NCI-H82 (cell line): ENCODE data around the gene VAT1L.
A peak's percentile ranks its signal among the peaks of the same experiment; 100 is the strongest.

ENCODE experiments used
- DNase-seq: peaks from one replicate; lab custom pipeline; 2025; lab: John Stamatoyannopoulos, UW

Gene VAT1L

GRCh38 chr16:77993111-77993985 lies 205.0 kb downstream of the VAT1L start:
- peak; percentile 84 for DNase-seq

DNA sequence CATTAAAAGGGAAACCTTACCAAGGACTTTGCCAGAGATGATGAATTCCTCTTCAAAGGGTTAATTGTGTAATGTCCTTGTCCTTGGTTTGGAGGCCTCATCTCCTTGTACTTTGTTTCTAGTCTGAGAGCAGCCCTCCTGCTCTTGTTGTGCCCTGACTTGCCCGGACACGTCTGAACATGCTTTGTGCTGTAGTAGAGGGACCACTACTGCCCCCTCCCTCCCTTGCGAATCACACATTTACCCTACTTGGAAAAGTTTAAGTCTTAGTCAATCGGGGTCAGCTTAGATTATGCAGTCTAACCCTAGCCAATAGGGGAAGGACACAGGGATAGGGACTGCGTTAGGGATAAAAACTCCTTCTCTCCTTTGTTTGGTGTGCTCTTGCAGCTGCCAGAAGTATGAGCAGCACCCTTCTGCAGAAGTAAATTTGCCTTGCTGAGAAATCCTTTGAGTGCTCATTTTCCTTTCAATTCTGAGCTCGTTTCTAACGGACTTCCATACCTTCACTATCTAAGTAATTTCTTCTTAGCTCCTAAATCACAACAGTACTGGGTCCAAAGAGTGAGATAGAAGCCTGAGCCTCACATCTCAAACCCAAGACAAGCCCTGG lies 207.6 kb downstream of the VAT1L start:
- DNase-seq = no peak

DNA sequence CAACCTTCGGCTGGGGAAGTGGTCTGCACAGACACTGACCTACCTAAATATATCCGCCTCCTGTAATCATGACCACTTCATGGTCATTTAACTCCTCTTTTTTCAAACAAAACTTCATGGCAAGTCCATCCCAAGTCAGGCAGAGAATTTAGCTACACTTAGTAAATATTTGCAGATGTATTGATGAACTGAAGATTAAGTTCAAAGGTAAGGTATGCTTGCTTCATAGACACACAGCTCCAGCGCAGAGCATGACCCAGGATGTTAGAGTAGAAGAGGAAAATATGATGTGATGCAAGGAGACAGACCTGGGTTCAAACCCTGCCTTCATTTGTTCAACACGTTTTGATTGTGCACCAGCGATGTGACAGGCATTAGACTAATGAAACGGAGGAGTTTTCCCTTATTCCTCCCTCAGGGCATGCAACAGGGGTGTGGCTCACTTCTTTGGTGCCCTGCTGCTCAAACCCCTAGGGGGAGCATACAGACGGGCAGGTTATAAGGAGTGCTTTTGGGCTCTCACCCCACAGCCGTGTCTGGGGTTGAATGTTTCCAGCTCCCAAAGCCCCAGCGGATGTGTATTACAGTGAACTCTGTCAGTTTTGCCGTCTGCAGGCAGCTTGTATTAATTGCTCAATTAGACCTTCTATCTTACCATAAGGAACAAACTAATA lies 210.1 kb downstream of the VAT1L start:
- no peak for DNase-seq

- no peak for DNase-seq
Observed at GRCh38 chr16:78001451-78002025, 213.2 kb downstream of the VAT1L start.

DNA sequence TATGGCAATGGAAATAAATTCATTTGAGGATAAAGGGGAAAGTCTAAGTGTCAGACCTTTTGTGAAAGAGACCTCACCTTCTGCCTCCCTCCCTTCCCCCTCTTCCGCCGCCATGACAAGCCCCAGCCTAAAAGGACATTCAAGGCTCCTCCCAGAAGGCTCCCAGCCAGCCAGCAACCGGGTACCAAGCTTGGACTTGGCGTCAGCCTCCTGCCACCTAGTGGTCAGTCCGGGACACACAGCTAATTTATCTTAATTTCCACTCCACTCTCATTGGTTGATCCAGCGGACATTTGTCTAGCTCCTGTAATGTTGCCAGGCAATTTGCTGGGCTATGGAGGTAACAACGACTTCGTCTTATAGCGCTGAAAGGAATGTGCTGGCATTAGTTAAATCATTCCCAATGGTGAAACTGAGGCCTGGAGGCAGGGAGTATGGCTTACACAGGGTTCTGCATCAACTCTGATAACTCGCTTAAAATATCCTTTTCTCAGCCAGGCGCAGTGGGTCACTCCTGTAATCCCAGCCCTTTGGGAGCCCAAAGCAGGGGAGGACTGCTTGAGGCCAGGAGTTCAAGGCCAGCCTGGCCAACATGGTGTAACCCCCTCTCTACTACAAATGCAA lies 214.7 kb downstream of the VAT1L start:
- peak; percentile 97 for DNase-seq

DNA sequence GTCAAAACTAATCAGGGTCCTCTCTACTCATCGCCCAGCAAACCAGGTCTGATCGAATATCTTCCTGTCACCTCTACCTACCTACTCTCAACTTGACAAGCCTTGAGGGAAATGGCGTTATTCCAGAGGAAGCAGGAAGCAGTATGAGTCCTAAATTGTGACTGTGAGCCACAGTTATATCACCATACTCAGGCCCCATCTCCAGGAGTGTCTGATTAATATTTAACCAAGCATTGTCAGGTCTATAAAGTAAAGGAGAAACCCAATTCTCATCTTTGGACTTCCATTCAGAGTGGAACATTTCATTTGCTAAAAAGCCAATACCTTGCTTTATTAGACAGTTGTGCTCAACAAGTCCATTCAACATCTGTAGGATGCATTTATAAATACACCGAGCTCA lies 216.2 kb downstream of the VAT1L start:
- DNase-seq = no peak

DNA sequence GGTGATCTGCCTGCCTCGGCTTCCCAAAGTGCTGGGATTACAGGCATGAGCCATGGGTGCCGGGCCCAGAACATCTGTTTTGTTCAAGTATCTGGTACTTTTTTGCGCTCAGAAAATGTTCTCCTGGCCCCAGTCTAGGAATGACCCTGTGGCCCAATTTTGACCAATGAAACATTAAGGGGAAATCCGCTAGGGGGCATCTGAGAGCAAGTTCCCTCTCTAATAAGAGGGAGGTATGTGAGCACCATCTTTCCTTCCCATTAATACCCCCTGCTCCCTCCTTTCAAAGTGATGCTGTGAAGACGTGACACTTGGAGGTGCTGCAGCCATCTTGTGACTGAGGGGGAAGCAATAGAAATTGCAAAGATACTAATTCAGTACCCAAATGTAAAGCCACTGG lies 217.5 kb downstream of the VAT1L start:
- DNase-seq = peak; percentile 57

DNA sequence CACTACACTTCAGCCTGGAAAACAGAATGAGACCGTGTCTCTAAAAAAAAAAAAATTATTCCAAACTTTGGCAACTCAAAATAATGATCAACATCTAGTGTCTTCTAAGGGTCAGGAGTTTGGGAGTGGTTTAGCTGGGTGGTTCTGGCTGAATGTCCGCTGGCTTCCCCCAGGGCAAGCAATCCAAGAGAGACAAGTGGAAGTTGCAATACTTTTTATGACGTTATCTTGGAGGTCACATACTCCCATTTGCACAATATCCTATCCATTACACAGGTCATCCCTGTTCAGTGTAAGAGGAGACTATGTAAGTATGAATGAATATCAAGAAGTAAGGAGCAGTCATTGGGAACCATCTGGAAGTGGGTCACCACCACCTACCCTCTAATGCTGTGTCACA lies 218.8 kb downstream of the VAT1L start:
- DNase-seq = no peak

DNA sequence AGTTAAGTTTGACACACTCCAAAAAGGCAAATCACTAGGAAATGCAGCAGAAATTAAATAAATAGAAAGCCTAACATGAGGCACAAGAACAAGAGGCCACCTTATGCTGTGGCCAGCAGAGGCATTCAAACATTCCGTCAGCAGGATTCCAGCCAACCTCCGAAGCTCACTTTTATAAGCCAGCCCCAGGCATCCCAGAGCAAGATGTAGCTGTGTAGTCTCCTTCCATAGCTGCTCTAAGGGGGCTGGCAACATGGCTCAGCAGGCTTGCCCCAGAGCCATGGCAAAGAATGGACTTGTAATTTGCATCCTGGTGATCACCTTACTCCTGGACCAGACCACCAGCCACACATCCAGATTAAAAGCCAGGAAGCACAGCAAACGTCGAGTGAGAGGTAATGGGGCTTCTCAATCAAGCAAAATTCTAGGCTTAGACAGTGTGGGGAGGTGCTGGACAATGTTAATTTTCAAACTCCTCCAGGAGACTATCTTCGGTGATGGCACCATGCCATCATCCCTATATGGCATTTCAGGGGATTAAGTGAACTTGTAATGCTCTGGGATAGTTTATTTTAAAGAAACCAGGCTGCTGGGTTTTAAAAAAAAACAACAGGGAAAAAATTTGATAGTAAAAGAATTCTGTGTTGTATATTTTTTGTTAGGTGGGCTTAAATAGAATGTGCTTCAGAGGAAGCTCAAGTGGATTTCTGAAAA lies 234.1 kb downstream of the VAT1L start, which contains the start of gene CLEC3A:
TSS of gene CLEC3A (plus strand) at position 202 of the 714 bp plus-strand sequence. CDS start at position 281, 79 bp downstream.
- DNase-seq = no peak

DNA sequence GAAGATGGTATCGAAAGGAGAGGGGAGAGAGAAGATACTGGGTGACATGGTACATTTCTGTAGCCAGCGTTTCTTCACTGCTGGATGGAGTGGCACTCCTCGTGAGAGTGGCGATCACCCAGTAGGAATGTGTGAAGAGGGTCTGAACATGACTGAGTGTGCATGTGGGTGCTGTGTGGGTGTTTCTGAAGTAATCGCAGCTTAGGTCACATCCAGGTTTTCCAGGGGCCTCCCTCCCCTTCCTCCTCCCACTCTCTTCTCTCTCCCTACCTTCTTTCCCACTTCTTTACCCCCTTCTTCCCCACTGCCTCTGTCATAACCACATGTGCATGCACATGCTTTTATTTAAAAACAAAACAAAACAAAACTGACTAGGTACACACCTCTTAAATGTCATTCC lies 235.8 kb downstream of the VAT1L start:
- no peak for DNase-seq

- no peak for DNase-seq
Observed at GRCh38 chr16:78025631-78026030, 237.3 kb downstream of the VAT1L start.

DNA sequence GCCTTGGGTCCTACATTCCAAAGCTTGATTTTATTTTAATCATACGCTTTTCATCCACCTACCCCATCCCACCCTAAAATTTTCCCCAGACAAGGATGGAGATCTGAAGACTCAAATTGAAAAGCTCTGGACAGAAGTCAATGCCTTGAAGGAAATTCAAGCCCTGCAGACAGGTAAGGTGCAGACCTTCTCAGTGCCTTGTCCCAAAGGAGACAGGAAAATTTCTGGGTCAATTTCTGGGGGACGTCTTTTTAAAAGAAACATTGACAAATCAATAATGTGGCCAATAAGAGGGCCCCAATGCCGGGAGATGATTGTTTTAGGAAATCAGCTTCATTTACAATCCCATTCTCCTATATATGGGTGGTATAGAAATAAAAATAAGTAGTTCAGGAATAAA lies 239.7 kb downstream of the VAT1L start:
- no peak for DNase-seq
